ENCODE data around the gene CUL3.

DNA sequence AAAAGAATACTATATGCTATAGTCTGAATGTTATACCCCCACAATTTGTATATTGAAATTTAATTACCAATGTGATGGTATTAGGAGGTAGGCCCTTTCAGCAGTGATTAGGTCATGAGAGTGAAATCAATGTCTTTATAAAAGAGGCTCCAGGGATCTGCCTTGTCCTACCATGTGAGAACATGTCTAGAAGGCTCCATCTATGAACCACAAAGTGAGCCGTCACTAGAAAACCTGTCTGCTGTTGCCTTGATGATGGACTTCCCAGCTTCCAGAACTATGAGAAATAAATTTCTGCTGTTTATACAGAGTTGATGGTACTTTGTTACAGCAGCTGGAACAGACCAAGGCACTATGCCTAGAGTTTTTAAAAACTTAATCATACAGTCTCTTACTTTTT lies 136.9 kb downstream of the CUL3 start:
- TF ChIP-seq POLR2AphosphoS5 (IDR thresholded peaks at IDR 0.05; ENCODE audit: low read depth) (no peak), EZH2phosphoT487 (IDR thresholded peaks at IDR 0.05; ENCODE audit: unreplicated experiment) (no peak), EZH2 (IDR thresholded peaks at IDR 0.05; ENCODE audit: low read depth, unreplicated experiment) (no peak), NANOG (IDR thresholded peaks at IDR 0.05; ENCODE audit: borderline replicate concordance) (no peak), ZNF114 (CRISPR knock-in tag; IDR thresholded peaks at IDR 0.05) (no peak), JUNB (IDR thresholded peaks at IDR 0.05; ENCODE audit: unreplicated experiment) (no peak)
- TF ChIP-seq, protein P1, sequence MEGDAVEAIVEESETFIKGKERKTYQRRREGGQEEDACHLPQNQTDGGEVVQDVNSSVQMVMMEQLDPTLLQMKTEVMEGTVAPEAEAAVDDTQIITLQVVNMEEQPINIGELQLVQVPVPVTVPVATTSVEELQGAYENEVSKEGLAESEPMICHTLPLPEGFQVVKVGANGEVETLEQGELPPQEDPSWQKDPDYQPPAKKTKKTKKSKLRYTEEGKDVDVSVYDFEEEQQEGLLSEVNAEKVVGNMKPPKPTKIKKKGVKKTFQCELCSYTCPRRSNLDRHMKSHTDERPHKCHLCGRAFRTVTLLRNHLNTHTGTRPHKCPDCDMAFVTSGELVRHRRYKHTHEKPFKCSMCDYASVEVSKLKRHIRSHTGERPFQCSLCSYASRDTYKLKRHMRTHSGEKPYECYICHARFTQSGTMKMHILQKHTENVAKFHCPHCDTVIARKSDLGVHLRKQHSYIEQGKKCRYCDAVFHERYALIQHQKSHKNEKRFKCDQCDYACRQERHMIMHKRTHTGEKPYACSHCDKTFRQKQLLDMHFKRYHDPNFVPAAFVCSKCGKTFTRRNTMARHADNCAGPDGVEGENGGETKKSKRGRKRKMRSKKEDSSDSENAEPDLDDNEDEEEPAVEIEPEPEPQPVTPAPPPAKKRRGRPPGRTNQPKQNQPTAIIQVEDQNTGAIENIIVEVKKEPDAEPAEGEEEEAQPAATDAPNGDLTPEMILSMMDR (conservative IDR thresholded peaks at IDR 0.05; ENCODE audit: low read depth in 2 of 2), result no peak
- TF ChIP-seq, protein P2, sequence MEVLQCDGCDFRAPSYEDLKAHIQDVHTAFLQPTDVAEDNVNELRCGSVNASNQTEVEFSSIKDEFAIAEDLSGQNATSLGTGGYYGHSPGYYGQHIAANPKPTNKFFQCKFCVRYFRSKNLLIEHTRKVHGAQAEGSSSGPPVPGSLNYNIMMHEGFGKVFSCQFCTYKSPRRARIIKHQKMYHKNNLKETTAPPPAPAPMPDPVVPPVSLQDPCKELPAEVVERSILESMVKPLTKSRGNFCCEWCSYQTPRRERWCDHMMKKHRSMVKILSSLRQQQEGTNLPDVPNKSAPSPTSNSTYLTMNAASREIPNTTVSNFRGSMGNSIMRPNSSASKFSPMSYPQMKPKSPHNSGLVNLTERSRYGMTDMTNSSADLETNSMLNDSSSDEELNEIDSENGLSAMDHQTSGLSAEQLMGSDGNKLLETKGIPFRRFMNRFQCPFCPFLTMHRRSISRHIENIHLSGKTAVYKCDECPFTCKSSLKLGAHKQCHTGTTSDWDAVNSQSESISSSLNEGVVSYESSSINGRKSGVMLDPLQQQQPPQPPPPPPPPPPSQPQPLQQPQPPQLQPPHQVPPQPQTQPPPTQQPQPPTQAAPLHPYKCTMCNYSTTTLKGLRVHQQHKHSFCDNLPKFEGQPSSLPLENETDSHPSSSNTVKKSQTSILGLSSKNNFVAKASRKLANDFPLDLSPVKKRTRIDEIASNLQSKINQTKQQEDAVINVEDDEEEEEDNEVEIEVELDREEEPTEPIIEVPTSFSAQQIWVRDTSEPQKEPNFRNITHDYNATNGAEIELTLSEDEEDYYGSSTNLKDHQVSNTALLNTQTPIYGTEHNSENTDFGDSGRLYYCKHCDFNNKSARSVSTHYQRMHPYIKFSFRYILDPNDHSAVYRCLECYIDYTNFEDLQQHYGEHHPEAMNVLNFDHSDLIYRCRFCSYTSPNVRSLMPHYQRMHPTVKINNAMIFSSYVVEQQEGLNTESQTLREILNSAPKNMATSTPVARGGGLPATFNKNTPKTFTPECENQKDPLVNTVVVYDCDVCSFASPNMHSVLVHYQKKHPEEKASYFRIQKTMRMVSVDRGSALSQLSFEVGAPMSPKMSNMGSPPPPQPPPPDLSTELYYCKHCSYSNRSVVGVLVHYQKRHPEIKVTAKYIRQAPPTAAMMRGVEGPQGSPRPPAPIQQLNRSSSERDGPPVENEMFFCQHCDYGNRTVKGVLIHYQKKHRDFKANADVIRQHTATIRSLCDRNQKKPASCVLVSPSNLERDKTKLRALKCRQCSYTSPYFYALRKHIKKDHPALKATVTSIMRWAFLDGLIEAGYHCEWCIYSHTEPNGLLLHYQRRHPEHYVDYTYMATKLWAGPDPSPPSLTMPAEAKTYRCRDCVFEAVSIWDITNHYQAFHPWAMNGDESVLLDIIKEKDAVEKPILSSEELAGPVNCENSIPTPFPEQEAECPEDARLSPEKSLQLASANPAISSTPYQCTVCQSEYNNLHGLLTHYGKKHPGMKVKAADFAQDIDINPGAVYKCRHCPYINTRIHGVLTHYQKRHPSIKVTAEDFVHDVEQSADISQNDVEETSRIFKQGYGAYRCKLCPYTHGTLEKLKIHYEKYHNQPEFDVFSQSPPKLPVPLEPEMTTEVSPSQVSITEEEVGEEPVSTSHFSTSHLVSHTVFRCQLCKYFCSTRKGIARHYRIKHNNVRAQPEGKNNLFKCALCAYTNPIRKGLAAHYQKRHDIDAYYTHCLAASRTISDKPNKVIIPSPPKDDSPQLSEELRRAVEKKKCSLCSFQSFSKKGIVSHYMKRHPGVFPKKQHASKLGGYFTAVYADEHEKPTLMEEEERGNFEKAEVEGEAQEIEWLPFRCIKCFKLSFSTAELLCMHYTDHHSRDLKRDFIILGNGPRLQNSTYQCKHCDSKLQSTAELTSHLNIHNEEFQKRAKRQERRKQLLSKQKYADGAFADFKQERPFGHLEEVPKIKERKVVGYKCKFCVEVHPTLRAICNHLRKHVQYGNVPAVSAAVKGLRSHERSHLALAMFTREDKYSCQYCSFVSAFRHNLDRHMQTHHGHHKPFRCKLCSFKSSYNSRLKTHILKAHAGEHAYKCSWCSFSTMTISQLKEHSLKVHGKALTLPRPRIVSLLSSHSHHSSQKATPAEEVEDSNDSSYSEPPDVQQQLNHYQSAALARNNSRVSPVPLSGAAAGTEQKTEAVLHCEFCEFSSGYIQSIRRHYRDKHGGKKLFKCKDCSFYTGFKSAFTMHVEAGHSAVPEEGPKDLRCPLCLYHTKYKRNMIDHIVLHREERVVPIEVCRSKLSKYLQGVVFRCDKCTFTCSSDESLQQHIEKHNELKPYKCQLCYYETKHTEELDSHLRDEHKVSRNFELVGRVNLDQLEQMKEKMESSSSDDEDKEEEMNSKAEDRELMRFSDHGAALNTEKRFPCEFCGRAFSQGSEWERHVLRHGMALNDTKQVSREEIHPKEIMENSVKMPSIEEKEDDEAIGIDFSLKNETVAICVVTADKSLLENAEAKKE (CRISPR knock-in tag; IDR thresholded peaks at IDR 0.05), result no peak
- TF ChIP-seq, protein P3, sequence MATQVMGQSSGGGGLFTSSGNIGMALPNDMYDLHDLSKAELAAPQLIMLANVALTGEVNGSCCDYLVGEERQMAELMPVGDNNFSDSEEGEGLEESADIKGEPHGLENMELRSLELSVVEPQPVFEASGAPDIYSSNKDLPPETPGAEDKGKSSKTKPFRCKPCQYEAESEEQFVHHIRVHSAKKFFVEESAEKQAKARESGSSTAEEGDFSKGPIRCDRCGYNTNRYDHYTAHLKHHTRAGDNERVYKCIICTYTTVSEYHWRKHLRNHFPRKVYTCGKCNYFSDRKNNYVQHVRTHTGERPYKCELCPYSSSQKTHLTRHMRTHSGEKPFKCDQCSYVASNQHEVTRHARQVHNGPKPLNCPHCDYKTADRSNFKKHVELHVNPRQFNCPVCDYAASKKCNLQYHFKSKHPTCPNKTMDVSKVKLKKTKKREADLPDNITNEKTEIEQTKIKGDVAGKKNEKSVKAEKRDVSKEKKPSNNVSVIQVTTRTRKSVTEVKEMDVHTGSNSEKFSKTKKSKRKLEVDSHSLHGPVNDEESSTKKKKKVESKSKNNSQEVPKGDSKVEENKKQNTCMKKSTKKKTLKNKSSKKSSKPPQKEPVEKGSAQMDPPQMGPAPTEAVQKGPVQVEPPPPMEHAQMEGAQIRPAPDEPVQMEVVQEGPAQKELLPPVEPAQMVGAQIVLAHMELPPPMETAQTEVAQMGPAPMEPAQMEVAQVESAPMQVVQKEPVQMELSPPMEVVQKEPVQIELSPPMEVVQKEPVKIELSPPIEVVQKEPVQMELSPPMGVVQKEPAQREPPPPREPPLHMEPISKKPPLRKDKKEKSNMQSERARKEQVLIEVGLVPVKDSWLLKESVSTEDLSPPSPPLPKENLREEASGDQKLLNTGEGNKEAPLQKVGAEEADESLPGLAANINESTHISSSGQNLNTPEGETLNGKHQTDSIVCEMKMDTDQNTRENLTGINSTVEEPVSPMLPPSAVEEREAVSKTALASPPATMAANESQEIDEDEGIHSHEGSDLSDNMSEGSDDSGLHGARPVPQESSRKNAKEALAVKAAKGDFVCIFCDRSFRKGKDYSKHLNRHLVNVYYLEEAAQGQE (IDR thresholded peaks at IDR 0.05; ENCODE audit: unreplicated experiment), result no peak

Data from GM23338 (cell line).